ENCODE measurements around the gene SETD1A. TPM values are rescaled to one million over a fixed set of nuclear protein-coding genes. Genes with fewer than 3 reads are reported as not detected.

Gene SETD1A
- total and polyA plus RNA-seq, 9 of the 15 experiments (the other 6 are each of a cell fraction or from before 2014, with no cell fraction given): 0.08 to 36.0 (median 4.2) TPM

DNA sequence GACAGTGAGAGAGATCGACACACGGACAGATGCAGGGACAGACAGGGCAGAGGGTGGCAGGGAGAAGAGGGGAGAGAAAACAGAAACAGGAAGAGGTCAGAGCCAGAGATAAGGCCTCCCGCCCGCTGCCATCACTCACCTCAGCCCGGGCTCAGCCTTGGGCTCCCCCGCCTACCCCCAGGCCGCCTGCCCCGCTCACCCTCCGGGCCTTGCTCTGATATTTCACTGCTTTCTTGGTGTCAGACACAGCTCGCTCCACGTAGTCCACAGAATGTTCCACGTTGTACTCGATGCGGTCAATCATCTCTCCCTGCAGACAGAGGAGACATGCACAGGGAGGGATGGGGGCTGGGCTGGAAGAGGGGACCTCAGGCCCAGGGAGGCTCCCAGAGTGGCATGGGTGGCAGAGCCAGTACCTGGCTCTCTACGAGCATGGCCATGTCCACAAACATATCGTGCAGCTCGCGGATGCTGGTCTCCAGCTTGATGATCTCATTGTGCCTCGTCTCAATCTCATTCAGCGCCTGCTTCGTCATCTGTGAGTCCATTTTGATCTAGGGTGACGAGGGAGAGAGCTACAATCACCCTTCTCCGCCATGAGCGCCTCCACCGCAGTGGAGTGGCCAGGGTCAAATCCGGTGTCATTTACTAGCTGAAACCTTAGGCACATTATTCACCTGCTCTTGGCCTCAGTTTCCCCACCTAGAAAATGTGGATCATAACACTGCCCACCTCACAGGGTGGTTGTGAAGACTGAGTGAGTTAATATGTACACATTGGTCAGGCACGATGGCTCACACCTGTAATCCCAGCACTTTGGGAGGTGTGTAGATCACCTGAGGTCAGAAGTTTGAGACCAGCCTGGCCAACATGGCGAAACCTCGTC lies 35.6 kb downstream of the SETD1A start (continued):
- TF ChIP-seq TFAM (CRISPR knock-in tag; conservative IDR thresholded peaks at IDR 0.05): no peak
- no peak for TF ChIP-seq ZNF507 (tag; conservative IDR thresholded peaks at IDR 0.05)
- no peak; the same call in 1 of the 2 replicates for TF ChIP-seq BRD4 (IDR thresholded peaks at IDR 0.05)
- no peak for TF ChIP-seq LCOR (CRISPR knock-in tag; IDR thresholded peaks at IDR 0.05)
- TF ChIP-seq VEZF1 (CRISPR knock-in tag; IDR thresholded peaks at IDR 0.05): peak; percentile 63
- TF ChIP-seq, protein P1, sequence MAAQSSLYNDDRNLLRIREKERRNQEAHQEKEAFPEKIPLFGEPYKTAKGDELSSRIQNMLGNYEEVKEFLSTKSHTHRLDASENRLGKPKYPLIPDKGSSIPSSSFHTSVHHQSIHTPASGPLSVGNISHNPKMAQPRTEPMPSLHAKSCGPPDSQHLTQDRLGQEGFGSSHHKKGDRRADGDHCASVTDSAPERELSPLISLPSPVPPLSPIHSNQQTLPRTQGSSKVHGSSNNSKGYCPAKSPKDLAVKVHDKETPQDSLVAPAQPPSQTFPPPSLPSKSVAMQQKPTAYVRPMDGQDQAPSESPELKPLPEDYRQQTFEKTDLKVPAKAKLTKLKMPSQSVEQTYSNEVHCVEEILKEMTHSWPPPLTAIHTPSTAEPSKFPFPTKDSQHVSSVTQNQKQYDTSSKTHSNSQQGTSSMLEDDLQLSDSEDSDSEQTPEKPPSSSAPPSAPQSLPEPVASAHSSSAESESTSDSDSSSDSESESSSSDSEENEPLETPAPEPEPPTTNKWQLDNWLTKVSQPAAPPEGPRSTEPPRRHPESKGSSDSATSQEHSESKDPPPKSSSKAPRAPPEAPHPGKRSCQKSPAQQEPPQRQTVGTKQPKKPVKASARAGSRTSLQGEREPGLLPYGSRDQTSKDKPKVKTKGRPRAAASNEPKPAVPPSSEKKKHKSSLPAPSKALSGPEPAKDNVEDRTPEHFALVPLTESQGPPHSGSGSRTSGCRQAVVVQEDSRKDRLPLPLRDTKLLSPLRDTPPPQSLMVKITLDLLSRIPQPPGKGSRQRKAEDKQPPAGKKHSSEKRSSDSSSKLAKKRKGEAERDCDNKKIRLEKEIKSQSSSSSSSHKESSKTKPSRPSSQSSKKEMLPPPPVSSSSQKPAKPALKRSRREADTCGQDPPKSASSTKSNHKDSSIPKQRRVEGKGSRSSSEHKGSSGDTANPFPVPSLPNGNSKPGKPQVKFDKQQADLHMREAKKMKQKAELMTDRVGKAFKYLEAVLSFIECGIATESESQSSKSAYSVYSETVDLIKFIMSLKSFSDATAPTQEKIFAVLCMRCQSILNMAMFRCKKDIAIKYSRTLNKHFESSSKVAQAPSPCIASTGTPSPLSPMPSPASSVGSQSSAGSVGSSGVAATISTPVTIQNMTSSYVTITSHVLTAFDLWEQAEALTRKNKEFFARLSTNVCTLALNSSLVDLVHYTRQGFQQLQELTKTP (IDR thresholded peaks at IDR 0.05; ENCODE audit: low read depth in 1 of 2, partially characterized antibody in 2 of 2): no peak
- TF ChIP-seq, protein P2, sequence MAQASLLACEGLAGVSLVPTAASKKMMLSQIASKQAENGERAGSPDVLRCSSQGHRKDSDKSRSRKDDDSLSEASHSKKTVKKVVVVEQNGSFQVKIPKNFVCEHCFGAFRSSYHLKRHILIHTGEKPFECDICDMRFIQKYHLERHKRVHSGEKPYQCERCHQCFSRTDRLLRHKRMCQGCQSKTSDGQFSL (CRISPR knock-in tag; IDR thresholded peaks at IDR 0.05): peak; percentile 4; the same call in 1 of the 2 replicates
- TF ChIP-seq, protein P2 (tag; IDR thresholded peaks at IDR 0.05): no peak
- 0 out of 2 replicates have a peak, but pooled peaks have one; percentile 10 for TF ChIP-seq HDGF (IDR thresholded peaks at IDR 0.05)
- no peak for TF ChIP-seq CBX8 (IDR thresholded peaks at IDR 0.05; ENCODE audit: borderline replicate concordance, extremely low read depth, low read depth, low read length, poor library complexity, severe bottlenecking)
- no peak for TF ChIP-seq CEBPB (tag; IDR thresholded peaks at IDR 0.05)
- TF ChIP-seq KLF1 (tag; IDR thresholded peaks at IDR 0.05): 0 out of 2 replicates have a peak, but pooled peaks have one; percentile 18
- TF ChIP-seq KDM1A (IDR thresholded peaks at IDR 0.05): no peak
- TF ChIP-seq ZBTB17 (CRISPR knock-in tag; IDR thresholded peaks at IDR 0.05): peak; percentile 65
- no peak for TF ChIP-seq SRSF7 (optimal IDR thresholded peaks at IDR 0.05; ENCODE audit: low read depth, low read length)
- no peak for TF ChIP-seq PURB (CRISPR knock-in tag; IDR thresholded peaks at IDR 0.05; ENCODE audit: low read depth)
- TF ChIP-seq, protein P3, sequence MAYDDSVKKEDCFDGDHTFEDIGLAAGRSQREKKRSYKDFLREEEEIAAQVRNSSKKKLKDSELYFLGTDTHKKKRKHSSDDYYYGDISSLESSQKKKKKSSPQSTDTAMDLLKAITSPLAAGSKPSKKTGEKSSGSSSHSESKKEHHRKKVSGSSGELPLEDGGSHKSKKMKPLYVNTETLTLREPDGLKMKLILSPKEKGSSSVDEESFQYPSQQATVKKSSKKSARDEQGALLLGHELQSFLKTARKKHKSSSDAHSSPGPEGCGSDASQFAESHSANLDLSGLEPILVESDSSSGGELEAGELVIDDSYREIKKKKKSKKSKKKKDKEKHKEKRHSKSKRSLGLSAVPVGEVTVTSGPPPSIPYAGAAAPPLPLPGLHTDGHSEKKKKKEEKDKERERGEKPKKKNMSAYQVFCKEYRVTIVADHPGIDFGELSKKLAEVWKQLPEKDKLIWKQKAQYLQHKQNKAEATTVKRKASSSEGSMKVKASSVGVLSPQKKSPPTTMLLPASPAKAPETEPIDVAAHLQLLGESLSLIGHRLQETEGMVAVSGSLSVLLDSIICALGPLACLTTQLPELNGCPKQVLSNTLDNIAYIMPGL (CRISPR knock-in tag; IDR thresholded peaks at IDR 0.05): no peak
- no peak for TF ChIP-seq HNRNPH1 (optimal IDR thresholded peaks at IDR 0.05; ENCODE audit: low read depth, low read length)
- no peak for TF ChIP-seq ZNF780A (CRISPR knock-in tag; IDR thresholded peaks at IDR 0.05)
